ENCODE measurements around the gene TMEM150C.

Gene TMEM150C

DNA sequence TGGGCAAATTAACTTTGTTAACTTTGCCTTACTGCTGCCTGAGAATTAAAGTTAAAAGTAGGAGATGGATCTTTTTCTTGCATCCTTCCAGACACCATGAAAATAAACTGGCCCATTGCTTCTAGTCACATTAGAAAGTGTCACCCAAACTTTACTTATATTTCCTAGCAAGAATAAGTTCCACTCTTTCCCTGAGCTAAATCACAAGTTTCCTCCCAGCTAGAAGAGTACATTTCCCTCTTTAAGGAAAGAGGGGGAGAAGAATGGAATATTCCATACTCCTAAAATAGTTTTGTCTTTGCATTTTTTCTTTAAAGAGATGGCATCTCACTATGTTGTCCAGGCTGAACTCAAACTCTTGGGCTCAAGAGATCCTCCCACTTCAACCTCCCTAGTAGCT is 53.8 kb downstream of the TMEM150C start:
- DNase-seq (ENCODE audit: low read depth), result no peak
- TF ChIP-seq, protein P1, sequence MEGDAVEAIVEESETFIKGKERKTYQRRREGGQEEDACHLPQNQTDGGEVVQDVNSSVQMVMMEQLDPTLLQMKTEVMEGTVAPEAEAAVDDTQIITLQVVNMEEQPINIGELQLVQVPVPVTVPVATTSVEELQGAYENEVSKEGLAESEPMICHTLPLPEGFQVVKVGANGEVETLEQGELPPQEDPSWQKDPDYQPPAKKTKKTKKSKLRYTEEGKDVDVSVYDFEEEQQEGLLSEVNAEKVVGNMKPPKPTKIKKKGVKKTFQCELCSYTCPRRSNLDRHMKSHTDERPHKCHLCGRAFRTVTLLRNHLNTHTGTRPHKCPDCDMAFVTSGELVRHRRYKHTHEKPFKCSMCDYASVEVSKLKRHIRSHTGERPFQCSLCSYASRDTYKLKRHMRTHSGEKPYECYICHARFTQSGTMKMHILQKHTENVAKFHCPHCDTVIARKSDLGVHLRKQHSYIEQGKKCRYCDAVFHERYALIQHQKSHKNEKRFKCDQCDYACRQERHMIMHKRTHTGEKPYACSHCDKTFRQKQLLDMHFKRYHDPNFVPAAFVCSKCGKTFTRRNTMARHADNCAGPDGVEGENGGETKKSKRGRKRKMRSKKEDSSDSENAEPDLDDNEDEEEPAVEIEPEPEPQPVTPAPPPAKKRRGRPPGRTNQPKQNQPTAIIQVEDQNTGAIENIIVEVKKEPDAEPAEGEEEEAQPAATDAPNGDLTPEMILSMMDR (IDR thresholded peaks at IDR 0.05; ENCODE audit: control insufficient read depth, extremely low read depth, insufficient read depth), result no peak

DNA sequence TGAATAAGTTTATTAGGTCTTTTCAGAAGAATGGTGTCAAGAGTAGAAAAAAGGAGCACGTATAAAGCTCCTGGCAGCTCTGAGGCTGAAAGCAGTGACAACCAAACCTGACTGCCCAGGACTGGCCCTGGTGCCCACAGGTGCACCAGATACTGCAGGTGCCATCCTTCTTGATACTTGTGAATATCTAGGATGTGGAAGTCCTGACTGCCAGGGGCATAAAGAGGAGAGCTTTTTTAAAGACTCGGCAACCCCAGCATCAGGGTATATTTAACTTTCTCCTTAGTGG is 60.7 kb downstream of the TMEM150C start:
- TF ChIP-seq, protein P1 (IDR thresholded peaks at IDR 0.05; ENCODE audit: control insufficient read depth, extremely low read depth, insufficient read depth), result no peak
- no peak overlapping the region for H3K4me3 ChIP-seq (ENCODE audit: low read depth, low read length)
- no peak for DNase-seq (ENCODE audit: low read depth)

More for the DNA sequence above, 53.8 kb downstream of the TMEM150C start:
- no peak overlapping the region for H3K4me3 ChIP-seq (ENCODE audit: low read depth, low read length)

DNA sequence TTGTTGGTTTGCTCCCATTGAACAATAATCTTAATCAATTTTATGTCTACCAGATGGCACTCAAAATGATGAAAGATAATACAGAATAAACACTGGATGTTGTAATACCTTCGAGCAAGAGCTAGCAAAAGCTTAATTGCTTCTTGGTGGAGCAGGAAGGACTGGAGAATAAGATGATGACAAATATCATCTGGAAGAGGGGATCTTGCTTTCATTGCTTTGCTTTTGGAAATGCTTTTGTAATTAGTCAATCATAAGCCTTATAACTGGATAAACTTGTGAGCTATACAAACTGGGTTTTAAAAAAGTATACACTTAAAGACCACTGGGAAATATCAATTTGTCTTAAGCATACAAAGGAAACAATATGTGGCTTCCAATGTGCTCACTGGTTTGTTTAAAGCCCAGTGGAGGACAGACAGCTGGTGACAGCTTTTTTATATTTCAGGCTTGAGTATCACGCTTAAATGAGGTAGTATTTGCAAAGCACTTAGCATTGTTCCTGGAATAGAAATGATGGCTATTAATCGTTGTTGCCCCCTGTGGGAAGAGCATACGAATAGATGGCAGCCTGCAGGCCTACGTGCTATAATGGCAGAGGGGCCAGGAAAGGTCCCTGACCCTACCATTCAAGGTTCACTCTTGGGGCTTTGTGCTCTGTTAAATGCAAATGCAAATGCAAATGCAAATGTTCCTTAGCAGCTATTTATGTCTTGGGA is 61.2 kb downstream of the TMEM150C start:
- no peak for DNase-seq (ENCODE audit: low read depth)
- TF ChIP-seq, protein P1 (IDR thresholded peaks at IDR 0.05; ENCODE audit: control insufficient read depth, extremely low read depth, insufficient read depth), result no peak
- H3K4me3 ChIP-seq (ENCODE audit: low read depth, low read length), result no peak overlapping the region

DNA sequence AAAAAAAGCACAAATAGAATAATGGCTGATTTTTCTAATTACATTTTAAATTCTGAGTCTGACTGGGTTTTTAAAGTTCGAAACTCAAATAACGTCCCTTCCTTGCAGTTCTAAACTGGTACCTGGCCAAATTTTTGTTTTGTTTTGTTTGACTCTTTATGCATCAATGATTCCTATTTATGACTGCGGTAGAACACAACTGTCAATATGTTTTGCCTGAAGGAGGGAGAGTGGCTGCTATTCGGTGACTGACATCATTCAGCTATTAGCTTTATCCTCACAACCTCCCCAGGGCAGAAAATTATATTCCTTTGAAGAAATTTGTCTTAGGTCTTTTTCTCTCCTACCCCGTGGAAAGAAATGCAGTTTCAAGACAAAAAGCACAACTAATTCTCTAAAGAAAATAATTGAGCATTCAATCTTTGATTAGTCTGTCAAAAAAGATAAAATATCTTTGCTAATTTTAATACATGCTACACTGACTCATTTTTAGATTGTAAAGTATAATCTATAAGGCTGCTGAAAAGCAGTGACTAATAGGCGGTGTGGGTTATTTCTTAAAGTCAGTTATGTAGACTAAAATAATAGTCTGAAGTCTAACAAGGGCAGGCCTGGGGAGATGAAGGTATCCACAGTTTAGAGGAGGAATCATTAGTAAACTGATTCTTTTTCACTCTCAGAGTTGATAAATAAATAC is 61.9 kb downstream of the TMEM150C start:
- DNase-seq (ENCODE audit: low read depth), result peak; percentile 37
- H3K4me3 ChIP-seq (ENCODE audit: low read depth, low read length), result no peak overlapping the region

DNA sequence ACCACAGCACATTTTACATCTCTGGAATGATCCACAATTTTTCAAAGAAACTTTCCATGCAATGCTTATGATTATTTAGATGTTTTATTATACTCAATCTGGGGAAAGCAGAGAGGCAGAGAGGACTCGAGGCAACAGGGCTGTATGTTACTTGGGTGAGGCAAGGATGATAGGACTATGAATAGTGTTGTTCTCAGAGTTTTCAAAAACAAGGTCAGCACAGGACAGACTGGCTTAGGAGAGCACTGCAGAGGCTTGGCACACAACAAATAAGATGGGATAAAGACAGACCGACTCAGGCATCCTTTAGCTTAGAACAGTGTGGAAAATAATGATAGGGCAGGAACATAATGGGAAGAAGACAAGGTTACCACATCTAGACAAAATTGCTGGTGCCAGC is 65.4 kb downstream of the TMEM150C start:
- no peak for DNase-seq (ENCODE audit: low read depth)
- no peak overlapping the region for H3K4me3 ChIP-seq (ENCODE audit: low read depth, low read length)
- TF ChIP-seq, protein P1 (IDR thresholded peaks at IDR 0.05; ENCODE audit: control insufficient read depth, extremely low read depth, insufficient read depth), result no peak

More for the DNA sequence above, 61.9 kb downstream of the TMEM150C start:
- TF ChIP-seq, protein P1 (IDR thresholded peaks at IDR 0.05; ENCODE audit: control insufficient read depth, extremely low read depth, insufficient read depth), result no peak

DNA sequence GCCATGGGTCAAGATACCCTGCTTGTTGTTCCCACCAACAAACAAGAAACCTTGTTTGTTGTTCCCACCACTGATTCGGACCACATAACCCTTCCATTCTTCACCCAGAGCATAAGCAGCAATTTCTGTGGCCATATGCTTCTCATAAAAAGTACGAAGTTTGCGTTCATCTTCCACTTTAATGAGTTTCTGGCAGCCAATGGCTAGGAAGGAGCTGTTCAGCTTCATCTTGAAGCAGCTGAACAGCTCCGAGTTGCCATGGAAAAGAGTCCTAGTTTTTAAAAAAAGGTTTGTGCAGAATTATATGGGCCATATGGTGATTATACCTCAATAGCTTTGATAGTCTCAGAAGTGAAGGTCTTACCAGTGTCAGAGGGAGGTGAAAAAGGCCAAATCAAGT is 66.1 kb downstream of the TMEM150C start:
- TF ChIP-seq, protein P1 (IDR thresholded peaks at IDR 0.05; ENCODE audit: control insufficient read depth, extremely low read depth, insufficient read depth), result no peak
- no peak for DNase-seq (ENCODE audit: low read depth)
- H3K4me3 ChIP-seq (ENCODE audit: low read depth, low read length), result no peak overlapping the region

All from LNCaP clone FGC (cell line).